SK-N-MC (cell line): ENCODE results near the gene PCSK5.

Source experiments
- EZH2 ChIP-seq: fragments of 200-600 bp; sonication (generic); IDR thresholded peaks from one replicate; pipeline ENCODE4 v1.6.1; 2017; ENCODE audit warnings: antibody characterized with exemption
- POLR2AphosphoS5 ChIP-seq: IDR thresholded peaks from 2 replicates; pipeline ENCODE4 v1.6.1; 2012; ENCODE audit warnings: mild to moderate bottlenecking, low read depth, low read length, borderline replicate concordance

DNA sequence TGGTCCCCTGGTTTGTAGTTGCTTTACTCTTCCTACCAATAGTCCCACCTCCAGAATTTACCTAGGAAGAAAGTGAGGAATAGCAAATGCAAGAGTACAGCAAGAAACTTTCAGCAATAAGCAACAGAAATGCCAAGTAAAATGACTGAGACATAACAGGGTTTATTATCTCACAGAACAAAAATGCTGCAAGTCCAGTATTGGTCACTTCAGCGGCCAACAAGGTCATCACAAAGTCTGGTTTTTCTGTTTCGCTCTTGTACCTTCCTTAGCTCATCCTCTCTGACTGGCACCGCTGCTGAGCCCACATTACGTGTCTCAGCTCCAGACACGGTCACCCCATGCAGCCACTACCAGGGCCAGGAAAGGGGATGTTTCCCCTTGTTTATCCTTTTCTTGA, 421.1 kb downstream of the PCSK5 start:
- no peak for TF ChIP-seq POLR2AphosphoS5
- TF ChIP-seq EZH2, result no peak
